Right ventricle myocardium inferior (tissue), 1 donor: ENCODE measurements around the gene MED13L. TPM values are rescaled to one million over a fixed set of nuclear protein-coding genes. Genes with fewer than 3 reads are reported as not detected.

ENCODE experiments used
- ATAC-seq: fragments of 200-7000 bp; cut with Tn5 transposase; one replicate; pipeline ENCODE4 v1.9.1; 2020; ENCODE audit warnings: mild to moderate bottlenecking, moderate library complexity
- DNase-seq: peaks from one replicate; pipeline ENCODE4 v3.0.0; 2021; ENCODE audit errors: missing footprints
- intact Hi-C: fragments of 100-400 bp; cut with DNase I; formaldehyde crosslinking; loops from one replicate; pipeline ENCODE4 v1.11.0; 2022
- total RNA-seq: library from RNA; stranded (reverse); fragmentation: NEBNext Ultra II Directional; extraction: Animal tissue kit (Norgen Biotek cat#: 25700); gene quantifications from one replicate; pipeline ENCODE4 v1.2.1, GENCODE V29; 2021
- donor health status: DM: no; HTN: yes; CAD: no; lungs with severe emphysema.

The MED13L gene
- total RNA-seq, 1 donor from 2014 or later, result 59.8 TPM

GRCh38 chr12:116066381-116067230 is 210.9 kb downstream of the MED13L start:
- intact Hi-C loops, result no loop called here
- DNase-seq (no peak), ATAC-seq (no peak)

DNA sequence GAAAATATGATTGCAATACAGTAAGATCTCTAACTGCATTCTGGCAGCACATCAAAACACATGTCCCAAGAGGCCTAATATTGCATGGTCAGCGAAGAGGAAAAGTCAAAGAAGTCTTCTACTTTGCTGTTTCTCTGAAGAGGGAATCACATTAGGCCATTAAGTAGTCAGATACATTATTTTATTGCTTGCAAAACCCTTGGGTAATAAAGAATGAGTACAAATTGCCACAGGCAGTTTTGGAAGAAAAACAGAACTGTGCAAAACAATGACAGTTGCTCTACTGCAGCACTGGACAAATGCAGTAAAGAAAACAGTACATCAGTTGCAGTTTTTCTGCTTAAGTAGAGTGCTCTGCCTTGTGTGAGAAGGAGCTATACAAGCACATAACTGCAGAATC is 211.9 kb downstream of the MED13L start:
- DNase-seq (no peak), ATAC-seq (peak; percentile 20)
- intact Hi-C loops, result no loop called here

DNA sequence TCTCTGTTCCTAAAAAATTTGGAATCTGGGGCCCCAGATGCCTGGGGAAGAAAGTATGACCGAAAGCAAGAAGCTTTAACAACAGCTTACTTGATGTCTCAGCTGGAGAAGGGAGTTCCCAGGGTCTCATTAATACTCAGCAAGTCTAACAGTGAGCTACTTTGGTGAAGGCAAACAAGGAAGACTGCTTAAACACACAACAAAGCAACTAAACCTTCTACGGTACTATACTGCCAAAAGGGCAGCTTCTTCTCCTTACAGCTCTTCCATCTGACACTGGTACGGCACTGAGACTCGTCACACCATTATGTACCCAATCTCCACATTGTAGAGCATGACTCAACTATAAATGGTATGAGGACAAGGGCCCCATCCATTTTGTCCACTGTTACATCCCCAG is 213.0 kb downstream of the MED13L start:
- ATAC-seq (no peak), DNase-seq (no peak)
- intact Hi-C loops, result no loop called here

DNA sequence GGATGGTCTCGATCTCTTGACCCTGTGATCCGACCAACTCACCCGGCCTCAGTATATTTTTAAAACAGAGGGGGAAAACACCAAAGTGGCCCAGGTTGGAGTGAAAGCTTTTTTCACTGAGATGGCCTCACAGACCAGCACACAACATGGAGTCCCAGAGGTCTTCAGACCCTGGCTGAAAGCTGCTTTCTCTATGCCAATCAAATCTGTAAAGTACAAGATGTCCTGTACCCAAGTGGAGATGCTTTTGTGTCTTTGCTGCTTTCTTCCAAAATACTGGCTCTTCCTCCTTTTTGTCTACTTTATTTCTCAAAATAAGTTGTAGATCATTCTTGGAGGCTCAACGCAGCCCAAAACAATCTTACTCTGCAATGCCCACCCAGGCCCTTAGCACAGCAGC is 214.8 kb downstream of the MED13L start:
- intact Hi-C loops, result no loop called here
- ATAC-seq, result peak; percentile 50
- DNase-seq, result no peak

DNA sequence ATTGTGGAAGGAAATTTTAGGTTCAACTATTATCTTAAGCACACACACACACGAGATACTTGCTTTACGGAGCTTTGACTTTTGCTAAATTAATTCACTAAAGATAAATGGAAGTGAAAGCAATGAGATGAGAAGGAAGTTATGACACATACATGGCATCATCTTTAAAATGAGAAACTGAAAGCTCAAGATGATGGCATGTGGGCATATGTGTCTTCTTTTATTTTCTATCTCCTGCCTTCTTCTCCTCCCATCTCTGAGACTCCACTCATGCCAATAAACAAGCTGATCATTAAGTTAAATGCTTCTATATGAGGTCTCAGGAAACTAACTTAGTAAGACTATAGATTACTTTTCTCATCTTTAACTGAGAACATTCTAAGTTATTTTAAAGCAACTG is 216.7 kb downstream of the MED13L start:
- DNase-seq, result no peak
- no peak for ATAC-seq
- intact Hi-C loops, result no loop called here

- DNase-seq, result no peak
- intact Hi-C loops, result no loop called here
- no peak for ATAC-seq
Measured at GRCh38 chr12:116059904-116060303, 217.6 kb downstream of the MED13L start.

DNA sequence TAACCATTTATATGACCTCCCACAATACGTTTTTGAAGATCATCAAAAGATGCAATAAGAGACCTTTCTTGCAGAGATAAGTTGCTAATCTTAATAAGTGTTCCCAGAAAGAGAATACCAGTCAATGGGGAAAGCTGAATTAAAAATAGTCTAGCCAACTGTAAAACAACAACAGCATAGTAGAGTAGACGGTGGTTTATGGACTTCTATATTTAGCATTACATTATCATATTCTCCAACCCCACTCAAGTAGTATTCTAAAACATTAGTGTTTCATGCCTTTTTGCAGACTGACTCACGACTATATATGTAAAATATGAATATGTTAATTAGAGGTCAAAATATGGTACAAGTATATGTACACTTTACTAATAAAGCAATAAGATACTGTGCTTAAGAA is 218.9 kb downstream of the MED13L start:
- DNase-seq (no peak), ATAC-seq (no peak)
- intact Hi-C loops, result no loop called here

DNA sequence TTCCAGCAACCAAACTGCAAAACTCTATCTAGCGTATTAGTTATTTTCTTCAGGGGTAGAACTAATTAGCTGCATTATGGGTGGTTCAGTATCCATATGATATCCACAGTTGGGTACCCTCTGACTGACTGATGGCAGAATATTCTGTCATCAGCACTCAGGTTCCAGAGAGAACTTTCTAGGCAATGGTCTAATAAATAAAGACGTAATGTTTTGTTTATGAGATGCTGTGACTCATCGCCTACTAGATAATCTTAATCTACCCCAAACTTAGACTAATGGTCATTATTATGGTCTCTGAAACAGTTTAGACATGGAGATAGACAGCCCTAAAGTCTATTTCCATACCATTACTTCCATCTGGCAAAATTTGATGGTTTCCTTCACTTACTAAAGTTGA is 220.1 kb downstream of the MED13L start:
- ATAC-seq, result no peak
- intact Hi-C loops, result no loop called here
- no peak for DNase-seq

GRCh38 chr12:116055895-116056607 is 221.4 kb downstream of the MED13L start:
- ATAC-seq, result no peak
- no peak for DNase-seq
- intact Hi-C loops, result no loop called here

DNA sequence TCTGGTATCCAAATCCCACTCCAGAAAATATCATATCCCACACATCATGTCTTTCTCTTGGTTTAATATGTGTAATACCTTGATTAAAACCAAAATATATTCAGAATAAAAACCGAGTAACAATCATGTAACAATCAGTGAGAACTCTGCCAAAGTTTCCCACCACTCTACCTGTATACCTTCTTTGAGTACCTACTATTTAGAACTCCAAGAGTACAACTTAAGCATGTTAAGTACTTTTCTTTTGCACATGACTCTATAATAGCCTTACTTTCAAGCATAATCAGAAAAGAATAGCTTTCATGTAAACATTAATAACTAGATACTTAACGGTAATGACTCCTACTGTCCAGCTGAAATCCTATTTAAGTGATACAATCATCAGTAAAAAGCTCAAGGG is 223.2 kb downstream of the MED13L start:
- DNase-seq (no peak), ATAC-seq (no peak)
- intact Hi-C loops, result no loop called here

DNA sequence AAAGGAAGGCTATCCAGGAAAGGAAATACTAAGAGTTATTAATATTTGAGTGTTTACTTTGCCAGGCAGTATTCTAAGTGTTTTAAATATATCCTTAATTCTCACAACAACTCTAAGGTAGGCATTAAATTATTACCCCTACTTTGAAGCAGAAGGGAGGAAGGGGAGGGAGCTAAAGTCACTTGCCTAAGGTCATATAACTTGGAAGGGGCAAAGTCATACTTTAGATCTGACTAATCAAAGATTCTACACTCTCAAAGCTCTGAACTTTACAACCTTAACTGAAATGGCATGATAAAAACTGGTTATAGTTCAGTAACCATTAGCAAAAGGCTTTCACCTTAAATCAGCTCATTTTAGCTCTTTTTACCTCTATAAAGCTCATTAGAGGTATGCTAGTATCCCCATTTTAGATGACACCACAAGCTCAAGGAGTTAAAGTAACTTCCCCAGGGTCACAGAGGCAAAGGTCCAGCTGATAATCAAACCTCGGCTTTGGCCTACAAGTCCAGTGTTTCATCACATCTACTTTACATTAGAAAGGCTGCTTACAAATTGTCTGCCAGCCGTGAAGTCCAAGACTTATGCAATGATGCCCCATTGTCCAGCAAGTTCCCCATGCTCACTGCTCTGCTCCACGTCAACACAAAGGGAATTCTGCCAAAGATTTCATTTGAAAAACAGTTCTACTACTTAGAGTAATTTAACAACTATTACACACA is 223.9 kb downstream of the MED13L start:
- DNase-seq (peak; percentile 74), ATAC-seq (peak; percentile 90)
- intact Hi-C loops, result no loop called here

DNA sequence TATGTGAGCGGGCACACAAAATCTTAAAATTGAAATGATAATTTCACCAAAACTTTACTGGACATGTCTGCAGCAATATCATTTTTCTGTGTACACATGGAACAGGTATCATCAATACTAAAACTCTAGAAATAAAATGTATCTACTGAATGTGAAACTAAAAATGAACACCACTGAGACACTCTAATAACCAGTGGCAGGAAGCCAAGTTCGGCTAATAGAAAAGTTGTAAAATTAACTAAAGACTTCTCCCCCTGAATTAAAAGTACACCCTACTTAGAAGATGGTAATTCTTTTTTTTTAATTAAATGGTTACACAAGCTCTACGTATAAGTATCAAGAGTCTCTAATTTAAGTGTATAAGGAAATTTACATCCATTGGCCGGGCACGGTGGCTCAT is 227.2 kb downstream of the MED13L start:
- intact Hi-C loops, result no loop called here
- DNase-seq (no peak), ATAC-seq (no peak)

GRCh38 chr12:116048879-116049278 is 228.6 kb downstream of the MED13L start:
- no peak for DNase-seq
- peak; percentile 37 for ATAC-seq
- intact Hi-C loops, result no loop called here

DNA sequence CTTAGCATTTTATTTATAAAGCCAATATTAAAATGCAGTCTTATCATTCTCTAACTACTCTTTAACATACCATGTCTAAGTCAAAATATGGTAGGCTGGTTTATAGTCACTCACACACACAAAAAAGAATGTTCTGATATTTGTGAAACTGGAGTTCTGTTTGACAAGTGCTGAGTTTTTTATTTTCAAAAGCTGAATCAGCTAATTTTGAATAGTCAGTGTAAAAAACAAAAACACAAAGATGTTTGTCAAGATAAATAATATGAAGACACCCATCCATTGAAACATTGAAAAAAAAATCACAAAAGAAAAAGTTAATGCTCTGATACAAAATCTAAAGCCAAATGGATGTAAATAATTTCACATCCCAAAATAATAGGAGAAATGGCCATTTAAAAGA is 231.5 kb downstream of the MED13L start:
- DNase-seq (no peak), ATAC-seq (no peak)
- intact Hi-C loops, result no loop called here

DNA sequence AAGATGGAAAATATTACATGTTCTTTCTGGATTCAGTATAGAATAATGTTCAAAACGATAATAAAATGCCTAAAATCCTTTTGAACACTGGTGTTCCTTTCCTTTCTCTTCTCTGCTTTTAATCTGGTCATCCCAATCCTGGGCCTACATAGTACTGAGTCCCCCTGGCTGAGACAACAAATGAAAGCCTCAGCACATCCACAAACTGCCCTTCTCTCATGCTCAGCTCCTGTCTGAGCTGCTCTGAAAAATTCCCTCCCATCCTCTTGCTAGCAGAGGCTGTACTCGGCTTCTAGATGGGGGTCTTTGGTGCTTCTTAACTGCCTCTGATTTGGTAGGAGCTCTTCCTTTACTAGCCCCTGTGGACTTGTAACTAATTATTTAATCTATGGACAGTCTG is 232.3 kb downstream of the MED13L start:
- intact Hi-C loops, result no loop called here
- ATAC-seq, result no peak

DNA sequence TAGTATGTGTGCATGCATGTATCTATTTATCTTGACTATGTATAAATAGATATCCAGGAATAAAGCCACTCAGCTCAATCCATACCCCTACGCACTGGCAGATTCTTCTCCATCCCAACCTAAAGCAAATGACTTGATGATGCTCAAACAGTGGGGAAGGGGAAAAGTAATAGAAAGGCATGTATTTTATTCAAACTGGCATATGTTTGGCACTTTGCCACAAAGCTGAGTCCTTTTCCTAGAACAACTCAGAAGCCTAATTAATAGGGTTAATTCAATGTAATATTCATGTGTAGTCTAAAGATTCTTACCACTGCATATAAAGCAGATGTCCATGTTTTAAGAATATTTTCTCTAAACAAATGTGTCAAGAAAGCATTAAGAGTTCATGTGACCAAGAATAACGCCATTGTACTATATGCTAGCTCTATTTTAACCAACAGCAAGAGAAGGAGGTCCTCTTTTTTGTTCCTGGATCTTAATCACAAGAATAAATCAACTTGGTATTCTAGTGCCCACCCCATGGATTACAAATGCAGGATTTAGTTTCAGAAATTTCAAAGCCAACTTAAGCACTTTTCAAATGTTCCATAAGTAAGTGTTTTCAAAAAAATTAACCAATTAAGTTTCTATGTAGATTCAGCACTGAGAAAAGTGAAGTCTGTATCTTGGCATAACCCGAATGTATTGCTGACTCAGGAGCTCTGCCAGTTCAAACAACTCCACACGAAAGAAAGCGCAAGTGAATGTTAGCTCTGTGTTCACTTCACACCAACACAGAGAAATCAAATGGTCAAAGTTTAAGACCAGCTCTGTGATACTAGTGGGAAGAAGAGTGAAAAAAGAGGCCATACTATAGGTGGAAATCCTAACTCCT is 233.6 kb downstream of the MED13L start:
- intact Hi-C loops, result no loop called here
- DNase-seq, result no peak
- no peak for ATAC-seq

More for the DNA sequence above, 232.3 kb downstream of the MED13L start:
- no peak for DNase-seq

GRCh38 chr12:116040402-116040801 is 237.1 kb downstream of the MED13L start:
- intact Hi-C loops, result no loop called here
- DNase-seq, result no peak
- no peak for ATAC-seq

DNA sequence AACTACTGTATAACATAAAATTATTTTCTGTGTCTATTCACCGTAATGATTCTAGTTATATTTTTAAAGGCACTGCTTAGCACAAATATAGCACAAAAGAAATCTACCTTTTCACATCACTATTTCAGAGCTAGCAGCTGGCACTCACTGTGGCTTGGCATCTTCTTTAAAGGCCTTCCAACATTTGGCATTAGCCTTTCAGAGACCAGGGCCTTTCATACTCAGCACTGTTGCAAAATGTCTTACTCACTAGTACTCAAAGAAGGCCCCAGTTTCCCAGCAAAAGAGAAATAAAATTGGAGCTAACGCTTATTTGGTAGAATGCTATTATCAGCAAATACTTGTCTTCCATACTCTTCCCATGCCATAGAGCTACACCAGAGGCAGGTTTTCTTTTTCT is 238.4 kb downstream of the MED13L start:
- no peak for DNase-seq
- no peak for ATAC-seq
- intact Hi-C loops, result no loop called here
